GM19452 (cell line): Measurements from ENCODE around the gene SHISAL2A.
"Not testable (repeated sequence)": the region's sequence is repeated elsewhere in the genome, so short reads cannot be mapped to it uniquely, and the experiment has no call there.

ENCODE experiments used
- ATAC-seq: cut with Tn5 transposase; IDR thresholded peaks from one replicate; pipeline ENCODE4 v1.9.1; 2021; ENCODE audit not compliant: unreplicated experiment

Gene SHISAL2A

DNA sequence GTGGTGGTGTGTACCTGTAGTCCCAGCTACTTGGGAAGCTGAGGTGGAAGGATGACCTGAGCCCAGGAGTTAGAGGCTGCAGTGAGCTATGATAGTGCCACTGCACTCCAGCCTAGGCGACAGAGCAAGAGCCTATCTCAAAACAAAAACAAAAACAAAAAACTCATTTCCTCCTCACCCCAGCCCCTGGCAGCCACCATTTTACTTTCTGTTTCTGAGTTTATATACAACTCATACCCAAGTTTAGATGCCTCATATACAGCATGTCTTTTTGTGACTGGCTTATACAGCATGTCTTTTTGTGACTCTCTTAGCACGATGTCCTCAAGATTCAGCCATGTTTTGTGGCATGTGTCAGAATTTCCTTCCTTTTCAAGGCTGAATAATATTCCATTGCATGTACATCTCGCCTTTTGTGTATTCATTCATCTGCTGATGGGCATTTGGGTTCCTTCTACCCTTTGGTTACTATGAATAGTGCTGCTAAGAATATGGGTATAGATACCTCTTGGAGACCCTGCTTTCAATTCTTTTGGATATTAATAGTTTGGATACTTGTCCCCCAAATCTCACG is 50.5 kb downstream of the SHISAL2A start:
- no peak for ATAC-seq

DNA sequence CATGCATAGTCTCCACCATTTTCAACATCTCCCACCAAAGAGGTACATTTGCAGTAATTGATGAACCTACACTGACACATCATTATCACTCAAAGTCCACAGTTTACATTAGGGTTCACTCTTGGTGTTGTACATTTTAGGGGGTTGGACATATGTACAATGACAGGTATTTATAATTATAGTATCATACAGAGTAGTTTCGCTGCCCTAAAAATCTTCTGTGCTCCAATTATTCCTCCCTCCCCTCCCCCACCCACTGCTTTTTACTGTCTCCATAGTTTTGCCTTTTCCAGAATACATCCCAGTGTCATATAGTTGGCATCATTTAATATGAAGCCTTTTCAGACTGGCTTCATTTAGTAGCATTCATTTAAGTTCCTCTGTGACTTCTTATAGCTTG is 51.6 kb downstream of the SHISAL2A start:
- ATAC-seq, result no peak

GRCh38 chr1:52686261-52686751 is 53.3 kb downstream of the SHISAL2A start:
- peak; percentile 66 for ATAC-seq

DNA sequence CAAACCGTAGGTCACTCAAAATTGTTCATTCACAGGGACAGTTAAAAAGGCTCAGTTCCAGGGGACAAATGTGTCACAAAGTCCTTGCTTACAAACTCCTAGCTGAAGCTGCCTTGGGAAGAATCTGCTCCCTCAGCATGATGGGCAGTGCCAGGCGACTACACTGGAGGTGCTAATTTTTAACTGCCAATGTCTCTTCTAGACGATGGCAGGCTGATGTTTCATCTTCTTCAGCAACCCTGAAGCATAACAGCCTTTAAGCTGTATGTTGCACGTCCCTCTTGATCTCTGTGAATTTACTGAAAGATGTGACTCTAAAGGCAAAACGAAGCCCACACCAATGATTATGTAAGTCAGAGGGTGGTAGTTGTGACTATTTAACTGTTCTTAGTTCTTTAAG is 53.9 kb downstream of the SHISAL2A start:
- ATAC-seq, result no peak

- no peak for ATAC-seq
Measured at GRCh38 chr1:52691821-52692220, 58.9 kb downstream of the SHISAL2A start.

GRCh38 chr1:52692697-52693096 is 59.7 kb downstream of the SHISAL2A start:
- ATAC-seq, result no peak

GRCh38 chr1:52693351-52693750 is 60.4 kb downstream of the SHISAL2A start:
- not testable (repeated sequence) for ATAC-seq

DNA sequence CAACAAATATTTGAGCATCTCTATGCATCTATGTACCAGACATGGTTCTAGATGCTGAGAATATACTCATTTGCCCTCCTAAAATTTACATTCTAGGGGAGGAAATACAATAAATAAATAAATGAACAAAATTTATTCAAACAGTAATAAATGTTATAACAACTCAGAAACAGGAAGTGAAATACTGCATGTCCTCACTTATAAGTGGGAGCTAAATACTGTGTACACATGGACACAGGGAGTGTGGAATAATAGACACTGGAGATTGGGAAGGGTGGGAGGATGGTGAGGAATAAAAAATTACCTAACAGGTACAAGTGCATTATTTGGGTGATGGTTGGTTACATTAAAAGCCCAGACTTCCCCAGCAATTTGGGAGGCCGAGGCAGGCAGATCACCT is 60.9 kb downstream of the SHISAL2A start:
- ATAC-seq, result no peak

- ATAC-seq, result no peak
Measured at GRCh38 chr1:52695627-52696026, 62.7 kb downstream of the SHISAL2A start.

DNA sequence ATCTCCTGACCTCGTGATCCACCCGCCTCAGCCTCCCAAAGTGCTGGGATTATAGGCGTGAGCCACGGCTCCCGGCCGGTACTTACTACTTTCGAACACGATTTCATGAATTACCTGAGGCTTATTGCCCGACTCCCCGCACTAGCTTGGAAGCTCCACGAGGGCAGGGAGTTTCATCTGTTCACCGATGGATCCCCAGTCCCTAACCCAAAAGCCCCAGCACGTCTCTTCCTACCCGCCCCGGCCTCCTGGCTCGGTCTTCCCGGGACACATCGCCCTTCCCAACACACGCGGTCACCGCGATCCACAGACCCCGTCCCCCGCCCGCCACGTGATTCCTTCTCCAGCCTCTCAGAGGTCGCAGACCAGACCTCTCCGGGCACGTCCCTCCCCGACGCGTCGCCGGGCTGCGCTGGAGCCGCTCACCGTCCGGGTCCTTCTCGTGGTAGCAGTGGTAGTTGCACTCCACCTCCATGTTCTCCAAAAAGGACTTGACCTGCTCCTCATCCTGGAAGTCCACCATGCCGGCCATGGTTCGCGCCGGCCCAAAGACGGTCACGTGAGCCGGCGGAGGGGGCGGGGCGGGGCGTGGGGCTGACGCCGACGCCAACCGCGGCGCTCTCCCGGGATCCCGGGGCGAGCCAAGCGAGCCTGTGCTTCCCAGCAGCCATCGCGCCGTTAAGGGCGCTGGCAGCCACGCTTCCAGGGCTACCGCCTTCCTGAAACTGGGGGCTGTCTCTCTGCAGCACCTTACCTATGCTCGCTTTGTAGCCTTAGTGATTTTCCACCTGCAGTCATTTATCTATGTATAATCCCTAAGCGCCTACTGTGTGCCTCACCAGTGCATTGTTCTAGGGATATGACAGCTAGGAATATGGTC is 65.1 kb downstream of the SHISAL2A start, which contains the start of gene COA7:
Gene COA7 (minus strand): TSS at position 553 of the 880 bp plus-strand sequence. CDS start 21 bp downstream, at position 532.
- ATAC-seq, result peak; percentile 48

- peak; percentile 84 for ATAC-seq
Measured at GRCh38 chr1:52702886-52703787, 70.2 kb downstream of the SHISAL2A start.

DNA sequence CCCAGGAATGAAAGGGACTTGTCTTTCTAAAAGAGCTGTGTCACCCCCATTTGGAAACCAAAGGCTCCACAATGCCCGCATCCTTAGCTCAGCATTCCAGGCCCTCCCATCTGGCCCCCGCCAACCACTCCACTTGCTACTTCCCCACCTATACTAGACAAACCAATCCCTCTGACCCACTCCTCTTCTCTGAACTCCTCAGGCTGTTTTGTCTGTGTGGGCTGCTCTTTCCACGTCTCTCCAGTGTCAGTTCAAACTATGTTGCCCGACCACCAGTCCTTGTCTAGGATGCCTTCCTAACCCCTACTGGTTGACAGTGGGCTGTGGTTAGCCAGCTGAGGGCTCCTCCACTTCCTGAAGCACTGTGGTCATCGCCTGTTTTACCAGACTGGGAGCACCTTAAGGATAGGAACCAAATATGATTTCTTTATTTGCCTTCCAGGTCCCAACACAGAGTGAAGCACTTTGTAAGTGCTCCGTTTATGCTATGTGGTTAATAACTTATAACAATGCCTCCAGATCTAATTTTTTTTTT is 73.2 kb downstream of the SHISAL2A start:
- no peak for ATAC-seq
